ENCODE data around the gene CDH4.

- TF ChIP-seq CTCF (IDR thresholded peaks at IDR 0.05) (no peak), POLR2A (IDR thresholded peaks at IDR 0.05) (no peak)
Observed at GRCh38 chr20:61818746-61819573, 566.9 kb downstream of the CDH4 start.
